Neural crest cell (in vitro differentiated cells): ENCODE measurements around the gene MTUS2. TPM values are rescaled to one million over a fixed set of nuclear protein-coding genes. Genes with fewer than 3 reads are reported as not detected.

Source experiments
- DNase-seq: peaks from one replicate; pipeline ENCODE4 v3.0.0; 2021; ENCODE audit warnings: low read depth, mixed read lengths, low spot score
- H3K27ac Mint-ChIP-seq: one replicate; pipeline ENCODE4 v1.8.0; 2021; ENCODE audit warnings: mild to moderate bottlenecking, mixed read lengths; ENCODE audit not compliant: unreplicated experiment
- H3K27me3 Mint-ChIP-seq: 2 replicates; pipeline ENCODE4 v1.8.0; 2021; ENCODE audit warnings: low read depth, mild to moderate bottlenecking, mixed read lengths
- H3K36me3 Mint-ChIP-seq: 2 replicates; pipeline ENCODE4 v1.8.0; 2021; ENCODE audit warnings: low read depth, mild to moderate bottlenecking, mixed read lengths
- H3K4me1 Mint-ChIP-seq: 2 replicates; pipeline ENCODE4 v1.8.0; 2021; ENCODE audit warnings: mixed read lengths
- H3K4me3 Mint-ChIP-seq: one replicate; pipeline ENCODE4 v1.8.0; 2021; ENCODE audit warnings: mild to moderate bottlenecking, mixed read lengths
- H3K9me3 Mint-ChIP-seq: 2 replicates; pipeline ENCODE4 v1.8.0; 2021; ENCODE audit warnings: mixed read lengths
- total RNA-seq: library from RNA; stranded (reverse); gene quantifications from 2 replicates; pipeline ENCODE4 v1.2.1, GENCODE V29; 2021
- TF ChIP-seq, protein P1 (sequence below): fragments of 200-600 bp; sonication (generic); conservative IDR thresholded peaks from 2 replicates; pipeline ENCODE4 v1.5.0; 2021; ENCODE audit warnings: antibody characterized with exemption, mild to moderate bottlenecking

Gene MTUS2
- total RNA-seq, 1 donor from 2014 or later, result 0.91 TPM

DNA sequence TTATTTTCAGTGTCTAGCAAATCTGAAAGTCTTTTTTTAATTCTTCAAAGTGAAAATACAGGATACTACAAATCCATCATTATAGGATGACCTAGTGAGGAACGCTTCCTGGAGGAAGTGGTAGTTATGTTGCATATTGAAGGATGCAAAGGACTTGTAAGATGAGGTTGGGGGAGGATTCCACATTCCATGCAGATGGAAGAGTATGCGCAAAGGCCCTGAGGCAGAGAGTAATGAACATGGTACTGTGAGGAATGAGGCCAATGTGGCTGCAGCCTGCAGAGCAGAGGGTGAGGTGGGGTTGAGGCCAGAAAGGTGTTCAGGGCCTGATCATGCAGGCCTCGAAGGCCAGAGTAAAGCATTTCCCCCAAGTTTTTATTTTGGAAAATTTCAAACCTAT lies 202.8 kb downstream of the MTUS2 start:
- no peak for DNase-seq
- Mint-ChIP-seq H3K27me3 (no peaks in the 10 kb centered on the region), H3K4me1 (no peaks in the 10 kb centered on the region), H3K36me3 (no peaks in the 10 kb centered on the region), H3K9me3 (peaks cover 5% of the 10 kb centered on the region), H3K27ac (no peak overlapping the region), H3K4me3 (no peak overlapping the region)
- TF ChIP-seq, protein P1, sequence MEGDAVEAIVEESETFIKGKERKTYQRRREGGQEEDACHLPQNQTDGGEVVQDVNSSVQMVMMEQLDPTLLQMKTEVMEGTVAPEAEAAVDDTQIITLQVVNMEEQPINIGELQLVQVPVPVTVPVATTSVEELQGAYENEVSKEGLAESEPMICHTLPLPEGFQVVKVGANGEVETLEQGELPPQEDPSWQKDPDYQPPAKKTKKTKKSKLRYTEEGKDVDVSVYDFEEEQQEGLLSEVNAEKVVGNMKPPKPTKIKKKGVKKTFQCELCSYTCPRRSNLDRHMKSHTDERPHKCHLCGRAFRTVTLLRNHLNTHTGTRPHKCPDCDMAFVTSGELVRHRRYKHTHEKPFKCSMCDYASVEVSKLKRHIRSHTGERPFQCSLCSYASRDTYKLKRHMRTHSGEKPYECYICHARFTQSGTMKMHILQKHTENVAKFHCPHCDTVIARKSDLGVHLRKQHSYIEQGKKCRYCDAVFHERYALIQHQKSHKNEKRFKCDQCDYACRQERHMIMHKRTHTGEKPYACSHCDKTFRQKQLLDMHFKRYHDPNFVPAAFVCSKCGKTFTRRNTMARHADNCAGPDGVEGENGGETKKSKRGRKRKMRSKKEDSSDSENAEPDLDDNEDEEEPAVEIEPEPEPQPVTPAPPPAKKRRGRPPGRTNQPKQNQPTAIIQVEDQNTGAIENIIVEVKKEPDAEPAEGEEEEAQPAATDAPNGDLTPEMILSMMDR, result no peak

DNA sequence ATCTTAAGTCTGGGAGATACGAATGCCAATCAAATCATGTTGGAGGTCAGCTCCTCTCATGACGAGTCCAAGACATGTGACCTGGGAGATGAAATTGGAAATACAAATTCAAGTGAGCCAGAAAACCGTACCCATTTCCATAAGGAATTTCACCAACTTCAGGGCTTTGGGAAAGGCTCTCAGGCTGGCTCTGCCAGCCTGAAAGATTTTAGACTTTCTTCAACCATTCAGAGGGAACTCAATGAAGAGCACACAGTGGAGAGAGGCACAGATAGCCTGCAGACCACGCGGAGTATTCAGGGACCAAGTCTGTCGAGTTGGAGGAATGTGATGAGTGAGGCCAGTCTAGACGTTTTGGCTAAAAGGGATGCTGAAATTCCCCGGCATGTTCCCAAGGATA lies 204.6 kb downstream of the MTUS2 start:
- Mint-ChIP-seq H3K36me3 (no peaks in the 10 kb centered on the region), H3K9me3 (peaks cover 10% of the 10 kb centered on the region), H3K4me1 (no peaks in the 10 kb centered on the region), H3K27ac (no peak overlapping the region), H3K27me3 (no peaks in the 10 kb centered on the region), H3K4me3 (no peak overlapping the region)
- TF ChIP-seq, protein P1, result no peak
- no peak for DNase-seq

DNA sequence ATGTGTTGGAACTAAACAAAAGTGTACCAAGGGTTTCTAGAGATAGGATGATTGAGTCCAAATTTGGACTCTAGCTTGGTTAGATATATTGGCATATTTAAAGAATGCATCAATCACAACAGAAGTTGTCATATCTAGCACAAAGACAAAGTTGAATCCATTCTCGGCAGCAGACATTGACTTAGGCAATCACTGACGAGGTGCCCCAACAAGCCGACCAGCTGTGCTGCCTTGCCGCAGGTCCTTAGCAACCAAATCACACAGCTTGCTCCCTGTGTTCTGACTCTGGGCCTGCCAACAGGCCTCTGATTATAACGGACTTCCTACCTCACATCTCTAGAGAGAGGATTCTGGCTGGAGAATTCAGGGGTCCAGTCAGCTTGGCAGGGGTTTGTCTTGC lies 208.7 kb downstream of the MTUS2 start:
- no peaks in the 10 kb centered on the region for H3K27me3 Mint-ChIP-seq
- H3K36me3 Mint-ChIP-seq, result no peaks in the 10 kb centered on the region
- H3K27ac Mint-ChIP-seq, result no peak overlapping the region
- peaks cover 5% of the 10 kb centered on the region for H3K9me3 Mint-ChIP-seq
- no peak for DNase-seq
- TF ChIP-seq, protein P1, result no peak
- no peak overlapping the region for H3K4me3 Mint-ChIP-seq
- no peaks in the 10 kb centered on the region for H3K4me1 Mint-ChIP-seq

DNA sequence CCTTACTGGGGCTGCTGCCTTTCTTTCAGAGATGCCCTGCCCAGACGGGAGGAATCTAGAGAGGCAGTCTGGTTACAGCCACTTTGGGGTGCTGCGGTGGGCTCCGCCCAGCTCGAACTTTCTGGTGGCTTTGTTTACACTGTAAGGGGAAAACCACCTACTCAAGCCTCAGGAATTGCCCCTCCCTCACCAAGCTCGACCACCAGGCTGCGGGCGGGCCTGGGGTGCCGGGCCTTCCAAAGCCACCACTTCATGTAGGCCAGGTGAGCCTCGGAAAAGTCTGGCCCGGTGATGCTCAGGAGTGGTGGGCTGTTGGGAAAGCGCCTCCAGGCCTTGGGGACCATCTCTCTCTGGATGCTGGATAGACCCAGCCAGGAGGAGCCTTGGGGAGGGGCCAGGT lies 218.6 kb downstream of the MTUS2 start:
- Mint-ChIP-seq H3K9me3 (peaks cover 3% of the 10 kb centered on the region), H3K4me3 (no peak overlapping the region), H3K27me3 (no peaks in the 10 kb centered on the region), H3K4me1 (no peaks in the 10 kb centered on the region), H3K36me3 (no peaks in the 10 kb centered on the region), H3K27ac (no peak overlapping the region)
- TF ChIP-seq, protein P1, result no peak
- DNase-seq, result no peak

DNA sequence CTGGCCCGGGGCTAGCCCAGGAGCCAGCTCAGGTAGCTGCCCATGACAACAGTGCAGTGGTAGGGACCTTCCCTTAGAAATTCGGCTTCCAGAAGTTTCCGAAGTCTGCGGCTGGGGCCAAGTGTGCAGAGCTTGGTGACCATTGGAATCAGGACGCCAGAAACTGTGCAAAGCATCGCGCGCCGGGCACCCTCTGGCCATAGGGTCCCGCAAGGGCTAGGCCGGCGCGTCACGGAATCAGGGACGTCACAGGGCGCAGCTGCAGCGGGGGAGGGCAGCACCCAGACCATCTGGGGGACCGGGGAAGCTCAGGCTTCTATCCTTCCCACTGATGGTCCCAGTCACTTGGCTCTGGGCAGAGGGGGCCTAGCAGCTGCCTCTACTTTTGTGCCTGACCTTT lies 219.1 kb downstream of the MTUS2 start:
- Mint-ChIP-seq H3K4me1 (no peaks in the 10 kb centered on the region), H3K4me3 (no peak overlapping the region), H3K9me3 (peaks cover 3% of the 10 kb centered on the region), H3K27me3 (no peaks in the 10 kb centered on the region), H3K27ac (no peak overlapping the region), H3K36me3 (peaks cover under 1% of the 10 kb centered on the region)
- DNase-seq, result no peak
- TF ChIP-seq, protein P1, result no peak

DNA sequence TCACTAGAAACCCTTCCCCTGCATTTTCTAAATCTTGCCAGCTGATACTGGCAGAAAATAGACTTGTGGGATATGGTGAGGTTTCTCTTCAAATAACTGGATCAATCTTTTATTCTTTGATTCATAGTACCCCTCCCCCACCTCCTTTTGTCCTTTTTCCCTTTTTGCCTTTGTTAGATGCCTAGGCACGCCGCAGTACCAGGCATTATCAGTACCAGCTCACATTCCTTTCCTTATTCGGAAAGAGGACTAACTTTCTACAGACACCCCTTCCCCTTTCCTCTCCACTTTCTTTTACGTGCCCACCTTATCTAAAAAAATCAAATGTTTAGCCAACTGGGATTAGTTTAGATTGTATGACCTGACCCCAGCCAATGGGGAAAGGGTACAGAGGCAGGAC lies 226.4 kb downstream of the MTUS2 start:
- TF ChIP-seq, protein P1, result no peak
- Mint-ChIP-seq H3K9me3 (peaks cover 3% of the 10 kb centered on the region), H3K27ac (peak overlapping the region; percentile 79), H3K27me3 (no peaks in the 10 kb centered on the region), H3K4me1 (peaks cover 10% of the 10 kb centered on the region), H3K4me3 (no peak overlapping the region), H3K36me3 (peaks cover 2% of the 10 kb centered on the region)
- no peak for DNase-seq
